Pancreas (tissue), 10 donors: ENCODE data around the gene HELT. TPM values are rescaled to one million over a fixed set of nuclear protein-coding genes. Genes with fewer than 3 reads are reported as not detected.

Experiments
- ATAC-seq, 4 donors: fragments of 200-7000 bp; cut with Tn5 transposase; one replicate each; pipeline versions ENCODE4 v1.8.0 to v1.9.1; 2020; ENCODE audit warnings: mild to moderate bottlenecking in 4 of 4, moderate library complexity in 4 of 4
- DNase-seq, 6 donors: peaks; one replicate each; pipeline ENCODE4 v3.0.0-alpha.2; 2020
- FAIRE-seq: peaks from 2 replicates; lab custom pipeline; 2012; peaks lifted over from hg19 to GRCh38; lab: Jason Lieb, UNC
- H3K27ac ChIP-seq, 4 donors: fragments of 200-600 bp; sonication (generic); 1 replicate in 3 of 4; 2 replicates in 1 of 4; pipeline versions ENCODE4 v1.5.0 to v1.8.0; 2020
- H3K27me3 ChIP-seq, 4 donors: fragments of 200-600 bp; one replicate each; pipeline ENCODE4 v1.8.0; 2021
- H3K36me3 ChIP-seq, 3 donors: fragments of 200-600 bp; sonication (generic) in 1 of 3; one replicate each; pipeline versions ENCODE4 v1.5.0 to v1.8.0; 2020 to 2021
- H3K4me1 ChIP-seq, 3 donors: fragments of 200-600 bp; one replicate each; pipeline ENCODE4 v1.8.0; 2021
- H3K4me3 ChIP-seq, 4 donors: fragments of 200-600 bp; sonication (generic) in 2 of 4; one replicate each; pipeline versions ENCODE4 v1.5.0 to v1.8.0; 2020 to 2021
- H3K9me3 ChIP-seq, 4 donors: fragments of 200-600 bp; one replicate each; pipeline ENCODE4 v1.8.0; 2021
- CTCF ChIP-seq, 4 donors: fragments of 200-600 bp; sonication (generic) in 3 of 4; IDR thresholded peaks; one replicate each; pipeline versions ENCODE4 v1.5.0 to v1.8.0; 2021; ENCODE audit warnings: antibody characterized with exemption in 4 of 4
- WGBS, 2 donors: extraction: QIAGEN DNeasy Blood & Tissue Kit; methylation state at CpG; one replicate each; pipeline ENCODE4 v1.1.7; 2013; 5-methylcytosine and 5-hydroxymethylcytosine counted together
- intact Hi-C, 3 donors: fragments of 100-400 bp; cut with DNase I; formaldehyde crosslinking; loops; one replicate each; pipeline versions ENCODE4 v1.11.1 to v1.14.2; 2022
- polyA plus RNA-seq, 2 donors: library from polyadenylated mRNA; stranded (reverse); fragments of 200-250 nt; gene quantifications; one replicate each; pipeline ENCODE4 v1.2.3, GENCODE V29; 2013
- total RNA-seq, 6 donors: library from RNA; stranded (reverse); fragmentation: NEBNext Ultra II Directional in 4 of 6; extraction: Animal tissue kit (Norgen Biotek cat#: 25700) in 4 of 6; gene quantifications; one replicate each; pipeline versions ENCODE4 v1.2.1 to v1.2.4, GENCODE V29; 2021 to 2023
- donor health status: healthy with polysubstance abuse.
- donor health status: DM: no; HTN: no; CAD: no; lungs with moderate emphysema.
- donor health status: DM: no; HTN: no; CAD: no.
- donor health status: control.
- donor health status: control.
- donor health status: Bipolar disorder and iron deficiency.
- donor health status: DM: yes; HTN: yes; CAD: no.
- donor health status: DM: no; HTN: no; CAD: no.
- donor health status: DM: no; HTN: no; CAD: no.
- donor health status: DM: yes; HTN: yes; CAD: no.

Gene HELT
- total and polyA plus RNA-seq, 8 donors: not detected

GRCh38 chr4:185016946-185017758 is 1.1 kb upstream of the HELT start:
- DNase-seq: no peak
- no peak overlapping the region for H3K4me3 ChIP-seq
- 2 to 3% methylated on average over 32 to 34 of the region's 34 CpGs for WGBS, 2 donors
- no peak for FAIRE-seq
- no peaks in the 10 kb centered on the region for H3K9me3 ChIP-seq
- no peaks in the 10 kb centered on the region for H3K36me3 ChIP-seq
- no peak overlapping the region for H3K27ac ChIP-seq
- H3K27me3 ChIP-seq: peaks cover 0 to 42% (median 10%) of the 10 kb centered on the region in 4 donors
- ATAC-seq: no peak
- no peak for TF ChIP-seq CTCF (IDR thresholded peaks at IDR 0.05)
- H3K4me1 ChIP-seq: no peaks in the 10 kb centered on the region
- intact Hi-C loops: no loop called here

- Histone ChIP-seq H3K9me3 (no peaks in the 10 kb centered on the region), H3K27me3 (peaks cover 0 to 42% (median 10%) of the 10 kb centered on the region in 4 donors), H3K4me3 (no peak overlapping the region), H3K36me3 (no peaks in the 10 kb centered on the region), H3K27ac (no peak overlapping the region), H3K4me1 (no peaks in the 10 kb centered on the region)
- DNase-seq (peak in 1 of 6 donors; percentile 47), ATAC-seq (no peak), FAIRE-seq (no peak)
- WGBS, 2 donors: 1 to 2% methylated on average over 37 to 41 of the region's 41 CpGs
- TF ChIP-seq CTCF (IDR thresholded peaks at IDR 0.05): no peak
- intact Hi-C loops: no loop called here
Observed at GRCh38 chr4:185018834-185019455, 655 bp downstream of the HELT start.

- no peak for ATAC-seq
- Histone ChIP-seq H3K27me3 (peaks cover 0 to 42% (median 8%) of the 10 kb centered on the region in 4 donors), H3K9me3 (no peaks in the 10 kb centered on the region), H3K36me3 (no peaks in the 10 kb centered on the region), H3K4me1 (no peaks in the 10 kb centered on the region), H3K4me3 (no peak overlapping the region), H3K27ac (no peak overlapping the region)
- TF ChIP-seq CTCF (IDR thresholded peaks at IDR 0.05): no peak
- intact Hi-C loops: no loop called here
- FAIRE-seq: no peak
- WGBS, 2 donors: 1% methylated on average over 56 to 57 of the region's 57 CpGs
- no peak for DNase-seq
Observed at GRCh38 chr4:185019456-185020292, 1.4 kb downstream of the HELT start.

- DNase-seq (no peak), ATAC-seq (no peak), FAIRE-seq (no peak)
- Histone ChIP-seq H3K4me3 (no peak overlapping the region), H3K4me1 (no peaks in the 10 kb centered on the region), H3K27me3 (peaks cover 0 to 42% (median 8%) of the 10 kb centered on the region in 4 donors), H3K36me3 (no peaks in the 10 kb centered on the region), H3K27ac (no peak overlapping the region), H3K9me3 (no peaks in the 10 kb centered on the region)
- TF ChIP-seq CTCF (IDR thresholded peaks at IDR 0.05): no peak
- 1% methylated on average over 43 to 48 of the region's 48 CpGs for WGBS, 2 donors
- intact Hi-C loops: no loop called here
Observed at GRCh38 chr4:185020293-185020808, 2.1 kb downstream of the HELT start.
